22Rv1 (cell line): Measurements from ENCODE around the gene SRP68.

Source experiments
- H3K27ac ChIP-seq: fragments of 450-650 bp; 2 replicates; pipeline ENCODE4 v1.5.1; 2017
- CTCF ChIP-seq: fragments of 450-650 bp; IDR thresholded peaks from 2 replicates; pipeline ENCODE4 v1.5.1; 2017; ENCODE audit warnings: mild to moderate bottlenecking
- ZFX ChIP-seq: fragments of 450-650 bp; IDR thresholded peaks from 2 replicates; pipeline ENCODE4 v1.6.1; 2017; ENCODE audit warnings: antibody characterized with exemption, borderline replicate concordance

The SRP68 gene

DNA sequence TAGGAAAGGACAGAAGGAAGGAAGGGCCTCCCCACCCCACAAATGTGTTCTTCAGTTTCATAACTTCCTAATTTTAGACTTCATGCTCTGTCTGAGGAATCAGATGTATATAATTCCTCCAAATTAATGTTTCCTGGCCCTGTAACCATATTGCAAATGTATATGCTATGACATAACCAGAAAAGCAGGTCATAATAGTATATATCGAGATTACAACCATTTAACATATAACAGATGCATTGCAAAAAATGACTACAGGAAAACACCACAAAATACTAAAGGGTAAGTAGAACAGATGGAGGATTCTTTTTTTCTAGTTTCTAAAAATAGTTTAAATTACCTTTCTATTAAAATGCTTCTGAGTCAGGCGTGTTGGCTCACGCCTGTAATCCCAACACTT is 34.4 kb upstream of the SRP68 start:
- TF ChIP-seq CTCF (no peak), ZFX (no peak)
- H3K27ac ChIP-seq = no peak overlapping the region

- H3K27ac ChIP-seq = peak overlapping the region; percentile 83; the same call in 1 of the 2 replicates
- TF ChIP-seq ZFX (no peak), CTCF (no peak)
These were observed 32.5 kb upstream of the SRP68 start for GRCh38 chr17:76104896-76105231.

DNA sequence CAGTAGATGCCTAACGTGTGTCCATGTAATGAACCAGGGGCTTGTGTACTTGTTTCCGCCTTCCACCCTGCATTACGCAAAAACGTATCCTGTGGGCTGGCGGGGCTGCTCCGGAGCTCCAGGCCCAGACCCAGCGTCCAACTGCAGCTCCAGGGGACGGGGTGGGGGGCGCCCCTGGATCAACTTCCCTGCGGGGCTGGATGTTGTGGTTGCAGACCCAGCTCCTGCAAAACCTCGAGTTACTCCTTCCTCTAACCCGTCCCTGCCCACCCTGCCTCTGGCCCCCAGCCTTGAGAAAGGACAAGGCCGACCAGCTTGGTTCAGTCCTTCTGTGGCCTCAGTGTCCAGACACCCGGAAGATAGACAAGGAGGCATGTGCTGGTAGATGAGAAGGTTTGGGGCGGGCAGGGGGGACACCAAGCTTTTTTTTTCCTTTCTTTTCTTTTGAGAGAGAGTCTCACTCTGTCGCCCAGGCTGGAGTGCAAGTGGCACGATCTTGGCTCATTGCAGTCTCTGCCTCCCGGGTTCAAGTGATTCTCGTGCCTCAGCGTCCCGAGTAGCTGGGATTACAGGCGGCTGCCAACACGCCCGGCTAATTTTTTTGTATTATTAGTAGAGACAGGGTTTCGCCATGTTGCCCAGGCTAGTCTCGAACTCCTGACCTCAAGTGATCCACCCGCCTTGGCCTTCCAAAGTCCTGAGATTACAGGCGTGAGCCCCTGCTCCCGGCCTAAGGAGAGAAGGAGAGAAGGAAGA is 32.0 kb upstream of the SRP68 start:
- TF ChIP-seq ZFX (no peak), CTCF (no peak)

GRCh38 chr17:76103274-76104139 is 31.2 kb upstream of the SRP68 start, which contains the start of gene EXOC7:
Gene EXOC7 (minus strand): TSS chr17:76103787. CDS start chr17:76103692, 95 bp downstream.
- no peak for TF ChIP-seq CTCF
- TF ChIP-seq ZFX = no peak
- peak within 1 kb of the TSS; percentile 83 for H3K27ac ChIP-seq

More for the DNA sequence above, 32.0 kb upstream of the SRP68 start:
- peak overlapping the region; percentile 83 for H3K27ac ChIP-seq

DNA sequence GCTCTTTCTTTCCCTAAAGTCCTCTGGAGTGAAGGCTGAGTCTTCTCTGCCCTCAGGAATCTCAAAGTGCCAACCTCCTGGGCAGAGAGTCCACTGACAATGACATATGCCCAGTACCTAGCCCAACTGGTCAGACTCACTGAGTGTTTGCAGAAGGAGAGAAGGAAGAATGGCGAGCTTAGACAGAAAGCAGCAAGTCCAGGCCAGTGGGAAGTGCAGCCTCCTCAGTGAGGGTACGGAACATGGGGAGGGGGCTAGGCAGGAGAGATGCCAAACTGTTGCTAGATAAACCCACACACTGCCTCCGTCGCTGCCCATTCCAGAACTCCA is 30.6 kb upstream of the SRP68 start:
- TF ChIP-seq ZFX (no peak), CTCF (no peak)
- peak overlapping the region; percentile 83 for H3K27ac ChIP-seq

DNA sequence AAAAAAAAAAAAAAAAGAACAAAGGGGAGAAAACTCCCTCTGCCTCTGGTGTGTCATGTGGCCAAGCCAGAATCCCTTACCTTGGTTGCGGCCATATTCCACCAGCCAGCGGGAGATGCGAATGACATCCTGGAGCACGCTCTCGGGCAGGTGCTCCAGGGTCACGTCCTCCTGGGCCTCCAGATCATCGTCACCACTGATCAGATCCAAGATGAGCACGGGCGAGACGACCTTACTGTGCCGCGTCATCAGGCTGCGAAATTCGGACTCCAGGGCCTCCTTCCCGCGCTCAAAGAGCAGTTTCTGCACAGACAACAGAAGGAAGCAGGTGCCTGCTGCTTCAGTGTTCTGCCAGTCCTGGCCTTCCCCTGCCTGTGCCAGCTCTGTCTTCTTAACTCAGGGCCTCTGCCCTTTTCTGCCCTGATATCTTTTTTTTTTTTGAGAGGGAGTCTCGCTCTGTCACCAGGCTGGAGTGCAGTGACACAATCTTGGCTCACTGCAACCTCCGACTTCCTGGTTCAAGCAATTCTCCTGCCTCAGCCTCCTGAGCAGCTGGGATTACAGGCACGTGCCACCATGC is 25.5 kb upstream of the SRP68 start:
- TF ChIP-seq ZFX = no peak
- TF ChIP-seq CTCF = no peak
- H3K27ac ChIP-seq = no peak overlapping the region

DNA sequence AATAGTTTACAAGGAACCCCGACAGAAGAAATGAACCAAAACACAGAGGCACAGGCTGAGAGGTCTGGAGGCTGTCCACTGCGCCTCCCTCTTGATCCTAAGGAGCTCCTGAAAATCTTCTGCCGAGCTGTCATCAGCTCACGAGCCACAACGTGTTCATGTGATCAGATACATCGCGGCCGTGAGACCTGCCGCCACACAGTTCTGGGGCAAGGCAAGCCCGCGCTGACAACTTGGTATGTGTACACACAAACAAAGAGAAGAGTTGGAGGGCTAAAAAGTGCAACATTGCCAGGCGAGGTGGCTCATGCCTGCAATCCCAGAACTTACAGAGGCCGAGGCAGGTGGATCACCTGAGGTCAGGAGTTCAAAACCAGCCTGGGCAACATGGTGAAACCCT is 23.6 kb upstream of the SRP68 start:
- no peak overlapping the region for H3K27ac ChIP-seq
- no peak for TF ChIP-seq ZFX
- TF ChIP-seq CTCF = no peak
